K562 (cell line): ENCODE results near the gene DPYSL4. TPM values are rescaled to one million over a fixed set of nuclear protein-coding genes. Genes with fewer than 3 reads are reported as not detected.
"Not testable (repeated sequence)": the region's sequence is repeated elsewhere in the genome, so short reads cannot be mapped to it uniquely, and the experiment has no call there.

Experiments
- ATAC-seq: fragments of 200-7000 bp; cut with Tn5 transposase; 3 replicates; pipeline ENCODE4 v1.9.1; 2020; ENCODE audit warnings: moderate library complexity
- BruUV-seq: library from RNA; stranded (reverse); fragments of 400-500 nt; replicated peaks from 2 replicates; lab custom pipeline; 2021; lab: Mats Ljungman, UMichigan
- CTCF ChIA-PET: fragments of 300-600 bp; formaldehyde crosslinking; extraction: SDS; loops from one replicate; lab custom pipeline; 2021; ENCODE audit warnings: low intra/inter-chr PET ratio; lab: Yijun Ruan, JAX
- POLR2A ChIA-PET: fragments of 300-600, 350-650 bp; sonication (Branson Sonifier 250); formaldehyde crosslinking; extraction: SDS; loops from one replicate; lab custom pipeline; 2021; ENCODE audit warnings: antibody characterized with exemption, inconsistent platforms; lab: Yijun Ruan, JAX
- DNase-seq, 4 experiments: peaks; one replicate each; pipeline versions ENCODE4 v3.0.0 to v3.0.0-alpha.2; 2011 to 2018; ENCODE audit warnings: low spot score in 3 of 4, mixed read lengths in 3 of 4; ENCODE audit errors: extremely low read depth in 1 of 4
- FAIRE-seq: peaks from 2 replicates; lab custom pipeline; 2011; peaks lifted over from hg19 to GRCh38; lab: Jason Lieb, UNC
- H2AFZ ChIP-seq: 2 replicates; pipeline ENCODE4 v1.6.0; 2011; ENCODE audit warnings: low read depth, low read length, control low read depth, inconsistent platforms
- H3K27ac ChIP-seq: fragments of 200-600 bp; 3 replicates; pipeline ENCODE4 v1.8.0; 2011; ENCODE audit warnings: low read depth, mild to moderate bottlenecking, control low read depth, inconsistent platforms, low read length, moderate library complexity, mixed read lengths; ENCODE audit errors: extremely low read depth
- H3K27me3 ChIP-seq, 2 experiments: fragments of 300-600 bp in 1 of 2; 2 replicates in 1 of 2; 3 replicates in 1 of 2; pipeline versions ENCODE4 v1.6.0 to v1.8.0; 2011; ENCODE audit warnings: inconsistent platforms in 2 of 2, low read length in 2 of 2, mild to moderate bottlenecking in 1 of 2, mixed read lengths in 1 of 2, moderate library complexity in 1 of 2; ENCODE audit not compliant: control insufficient read depth in 2 of 2, insufficient read depth in 2 of 2
- H3K36me3 ChIP-seq: fragments of 300-600 bp; 3 replicates; pipeline ENCODE4 v1.8.0; 2011; ENCODE audit warnings: mild to moderate bottlenecking, low read length, inconsistent platforms; ENCODE audit not compliant: control insufficient read depth, insufficient read depth
- H3K4me1 ChIP-seq, 2 experiments: fragments of 200-600 bp in 1 of 2; replicated peaks in 1 of 2; 2 replicates in 1 of 2; 3 replicates in 1 of 2; pipeline versions ENCODE4 v1.5.1 to v1.8.0; 2011; ENCODE audit warnings: inconsistent platforms in 2 of 2, low read length in 2 of 2, mild to moderate bottlenecking in 1 of 2, mixed read lengths in 1 of 2, moderate library complexity in 1 of 2; ENCODE audit not compliant: control insufficient read depth in 2 of 2, insufficient read depth in 2 of 2
- H3K4me2 ChIP-seq: 2 replicates; pipeline ENCODE4 v1.6.1; 2011; ENCODE audit warnings: low read length, control low read depth, inconsistent platforms, mixed read lengths; ENCODE audit not compliant: insufficient read depth
- H3K4me3 ChIP-seq: fragments of 200-600 bp; sonication (generic), shearing (Covaris generic); 2 replicates; pipeline ENCODE4 v1.5.1; 2016; ENCODE audit warnings: control low read depth, inconsistent platforms
- H3K79me2 ChIP-seq: fragments of 200-600 bp; 3 replicates; pipeline ENCODE4 v1.8.0; 2011; ENCODE audit warnings: low read length, inconsistent platforms; ENCODE audit not compliant: control insufficient read depth, insufficient read depth
- H3K9ac ChIP-seq, 2 experiments: 2 replicates each; pipeline versions ENCODE4 v1.6.0 to v1.6.1; 2011; ENCODE audit warnings: low read depth in 2 of 2, low read length in 2 of 2, control low read depth in 1 of 2, inconsistent platforms in 1 of 2, mild to moderate bottlenecking in 1 of 2, mixed read lengths in 1 of 2; ENCODE audit not compliant: insufficient read depth in 1 of 2
- H3K9me1 ChIP-seq: one replicate; pipeline ENCODE4 v1.6.0; 2011; ENCODE audit warnings: inconsistent platforms, mild to moderate bottlenecking, low read length, moderate library complexity; ENCODE audit not compliant: control insufficient read depth, insufficient read depth
- H3K9me3 ChIP-seq: replicated peaks from 2 replicates; pipeline ENCODE4 v1.5.1; 2011; ENCODE audit warnings: low read depth, low read length, inconsistent platforms; ENCODE audit not compliant: control insufficient read depth, insufficient read depth
- H4K20me1 ChIP-seq: replicated peaks from 2 replicates; pipeline ENCODE4 v1.6.1; 2011; ENCODE audit warnings: low read length, inconsistent platforms, mixed read lengths; ENCODE audit not compliant: control insufficient read depth, insufficient read depth
- FOXP1 ChIP-seq: sonication (generic); formaldehyde crosslinking; IDR thresholded peaks from 2 replicates; pipeline ENCODE4 v1.8.0; 2022; ENCODE audit warnings: mild to moderate bottlenecking, missing genetic modification reagents
- NUFIP1 ChIP-seq: fragments of 450-650 bp; IDR thresholded peaks from 2 replicates; pipeline ENCODE4 v1.6.1; 2018; ENCODE audit not compliant: partially characterized antibody
- POLR2B ChIP-seq: fragments of 450-650 bp; IDR thresholded peaks from 2 replicates; pipeline ENCODE4 v1.6.1; 2018; ENCODE audit warnings: low read depth; ENCODE audit not compliant: partially characterized antibody
- WGBS: fragments of 100-300 bp; shearing (Covaris generic); methylation state at CpG from one replicate; pipeline ENCODE4 v1.1.6; 2016; ENCODE audit warnings: low coverage, mixed read lengths; ENCODE audit not compliant: insufficient coverage; ENCODE audit errors: missing lambda C conversion rate; 5-methylcytosine and 5-hydroxymethylcytosine counted together
- in situ Hi-C: fragments of 300-500 bp; cut with MboI; formaldehyde crosslinking; loops from 4 replicates; pipeline ENCODE4 v1.15.0; 2018; ENCODE audit warnings: inconsistent platforms, mixed read lengths
- intact Hi-C: fragments of 100-400 bp; cut with micrococcal nuclease; formaldehyde crosslinking; loops from 2 replicates; pipeline ENCODE4 v1.14.2; 2022
- polyA plus RNA-seq, 8 experiments: library from polyadenylated mRNA; depleted of rRNA in 4 of 8; stranded (reverse) in 5 of 8; unstranded in 3 of 8; fragments of >200 nt; fragmentation: Nextera tagmentation in 2 of 8; fragmentation: Illumina TruSeq in 1 of 8; extraction: Ambion mirVana in 2 of 8; extraction: Trizol in 1 of 8; gene quantifications; 2 replicates each; pipeline versions ENCODE4 v1.2.1 to v1.2.3, GENCODE V29; 2011 to 2014; ENCODE audit warnings: inconsistent platforms in 1 of 8, missing spikeins in 1 of 8
- total RNA-seq, 7 experiments: library from RNA; depleted of rRNA in 6 of 7; stranded (reverse); fragments of >200 nt in 6 of 7; fragmentation: Illumina TruSeq in 2 of 7; extraction: Trizol in 2 of 7; gene quantifications; 2 replicates each; pipeline versions ENCODE4 v1.2.1 to v1.2.3, GENCODE V29; 2011 to 2021; ENCODE audit warnings: low replicate concordance in 1 of 7

DPYSL4 gene
- total and polyA plus RNA-seq, 9 of the 15 experiments (the other 6 are each of a cell fraction or from before 2014, with no cell fraction given): 0.03 TPM; not detected in 8

DNA sequence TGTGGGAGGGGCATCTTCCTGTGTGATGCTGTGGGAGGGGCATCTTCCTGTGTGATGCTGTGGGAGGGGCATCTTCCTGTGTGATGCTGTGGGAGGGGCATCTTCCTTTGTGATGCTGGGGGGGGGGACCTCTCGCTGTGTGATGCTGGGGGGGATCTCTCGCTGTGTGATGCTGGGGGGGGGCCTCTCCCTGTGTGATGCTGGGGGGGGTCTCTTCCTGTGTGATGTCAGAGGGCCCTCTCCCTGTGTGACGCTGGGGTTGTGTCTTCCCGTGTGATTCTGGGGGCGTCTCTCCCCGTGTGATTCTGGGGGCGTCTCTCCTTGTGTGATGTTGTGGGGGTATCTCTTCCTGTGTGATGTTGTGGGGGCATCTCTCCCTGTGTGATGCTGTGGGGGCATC, 27.9 kb upstream of the DPYSL4 start:
- ATAC-seq: no peak
- in situ Hi-C loops (no loop called here), intact Hi-C loops (no loop called here)
- Histone ChIP-seq H4K20me1 (peaks cover 3% of the 10 kb centered on the region; the same call in 1 of the 2 replicates), H3K9me1 (no peaks in the 10 kb centered on the region), H3K79me2 (no peaks in the 10 kb centered on the region), H3K9me3 (no peaks in the 10 kb centered on the region), H3K9ac (no peak overlapping the region), H3K4me1 (peaks cover 0 to 9% of the 10 kb centered on the region in 2 experiments; a peak in 3 of 5 replicates), H3K27ac (no peak overlapping the region), H3K36me3 (no peaks in the 10 kb centered on the region), H3K4me3 (no peak overlapping the region), H3K4me2 (no peak overlapping the region), H3K27me3 (no peaks in the 10 kb centered on the region; a peak in 1 of 5 replicates), H2AFZ (no peak overlapping the region)
- TF ChIP-seq FOXP1 (CRISPR knock-in tag): no peak
- no peak for TF ChIP-seq NUFIP1
- TF ChIP-seq POLR2B: no peak
- no TSS peak for BruUV-seq
- 30% methylated on average over 2 of the region's 7 CpGs for WGBS
- FAIRE-seq: no peak
- POLR2A ChIA-PET: no interaction called here
- CTCF ChIA-PET: no interaction called here
- DNase-seq: no peak

DNA sequence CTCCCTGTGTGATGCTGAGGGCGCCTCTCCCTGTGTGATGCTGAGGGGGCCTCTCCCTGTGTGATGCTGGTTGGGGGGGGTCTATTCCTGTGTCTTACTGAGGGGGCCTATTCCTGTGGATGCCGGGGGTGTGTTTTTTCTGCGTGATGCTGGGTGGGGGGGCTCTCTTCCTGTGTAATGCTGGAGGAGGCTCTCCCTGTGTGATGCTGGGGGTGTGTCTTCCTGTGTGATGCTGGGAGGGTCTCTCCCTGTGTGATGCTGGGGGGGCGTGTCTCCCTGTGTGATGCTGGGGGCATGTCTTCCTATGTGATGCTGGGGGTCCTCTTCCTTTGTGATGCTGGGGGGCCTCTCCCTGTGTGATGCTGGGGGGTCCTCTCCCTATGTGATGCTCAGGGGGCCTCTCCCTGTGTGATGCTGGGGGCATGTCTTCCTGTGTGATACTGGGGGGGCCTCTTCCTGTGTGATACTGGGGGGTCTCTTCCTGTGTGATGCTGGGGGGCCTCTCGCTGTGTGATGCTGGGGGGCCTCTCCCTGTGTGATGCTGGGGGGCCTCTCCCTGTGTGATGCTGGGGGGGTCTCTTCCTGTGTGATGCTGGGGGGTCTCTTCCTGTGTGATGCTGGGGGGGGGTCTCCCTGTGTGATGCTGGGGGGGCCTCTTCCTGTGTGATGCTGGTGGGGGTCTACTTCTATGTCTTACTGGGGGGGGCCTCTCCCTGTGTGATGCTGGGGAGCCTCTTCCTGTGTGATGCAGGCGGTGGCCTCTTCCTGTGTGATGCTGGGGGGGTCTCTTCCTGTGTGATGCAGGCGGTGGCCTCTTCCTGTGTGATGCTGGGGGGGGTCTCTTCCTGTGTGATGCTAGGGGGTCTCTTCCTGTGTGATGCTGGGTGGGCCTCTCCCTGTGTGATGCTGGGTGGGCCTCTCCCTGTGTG, 27.2 kb upstream of the DPYSL4 start:
- H3K4me2 ChIP-seq, intact Hi-C loops, POLR2A ChIA-PET, H3K9me1 ChIP-seq, H3K27ac ChIP-seq, H3K27me3 ChIP-seq, H3K9ac ChIP-seq, H3K9me3 ChIP-seq, H3K4me3 ChIP-seq, H3K79me2 ChIP-seq, BruUV-seq, FAIRE-seq, H3K36me3 ChIP-seq, H4K20me1 ChIP-seq, H2AFZ ChIP-seq, in situ Hi-C loops, ATAC-seq, CTCF ChIA-PET, DNase-seq: not testable (repeated sequence)
- peaks cover 0 to 14% of the 10 kb centered on the region in 2 experiments; a peak in 3 of 5 replicates for H3K4me1 ChIP-seq
- WGBS: no CpG with 5 or more reads among the region's 7 CpGs

DNA sequence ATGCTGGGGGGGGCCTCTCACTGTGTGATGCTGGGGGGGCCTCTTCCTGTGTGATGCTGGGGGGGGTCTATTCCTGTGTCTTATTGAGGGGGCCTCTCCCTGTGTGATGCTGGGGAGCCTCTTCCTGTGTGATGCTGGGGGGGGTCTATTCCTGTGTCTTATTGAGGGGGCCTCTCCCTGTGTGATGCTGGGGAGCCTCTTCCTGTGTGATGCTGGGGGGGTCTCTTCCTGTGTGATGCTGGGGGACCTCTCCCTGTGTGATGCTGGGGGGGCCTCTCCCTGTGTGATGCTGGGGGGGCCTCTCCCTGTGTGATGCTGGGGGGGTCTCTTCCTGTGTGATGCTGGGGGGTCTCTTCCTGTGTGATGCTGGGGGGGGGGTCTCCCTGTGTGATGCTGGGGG, 26.5 kb upstream of the DPYSL4 start:
- H3K9me3 ChIP-seq, H3K9ac ChIP-seq, ATAC-seq, H3K9me1 ChIP-seq, FAIRE-seq, CTCF ChIA-PET, H3K79me2 ChIP-seq, H3K36me3 ChIP-seq, H3K27me3 ChIP-seq, in situ Hi-C loops, intact Hi-C loops, H3K4me2 ChIP-seq, H3K27ac ChIP-seq, H2AFZ ChIP-seq, DNase-seq, POLR2A ChIA-PET, H3K4me3 ChIP-seq, BruUV-seq, H4K20me1 ChIP-seq: not testable (repeated sequence)
- H3K4me1 ChIP-seq: peaks cover 0 to 17% of the 10 kb centered on the region in 2 experiments; a peak in 3 of 5 replicates
